ENCODE data around the gene BAZ2B.

Gene BAZ2B

GRCh38 chr2:159606287-159606686 lies 10.1 kb downstream of the BAZ2B start:
- no peak for DNase-seq (ENCODE audit: low spot score)
- ChIA-PET POLR2A (ENCODE audit: low non-redundant PET) (no interaction called here), CTCF (no interaction called here)
- TF ChIP-seq CTCF (conservative IDR thresholded peaks at IDR 0.05; ENCODE audit: low read depth), result no peak
- H3K27ac ChIP-seq, result no peak overlapping the region

DNA sequence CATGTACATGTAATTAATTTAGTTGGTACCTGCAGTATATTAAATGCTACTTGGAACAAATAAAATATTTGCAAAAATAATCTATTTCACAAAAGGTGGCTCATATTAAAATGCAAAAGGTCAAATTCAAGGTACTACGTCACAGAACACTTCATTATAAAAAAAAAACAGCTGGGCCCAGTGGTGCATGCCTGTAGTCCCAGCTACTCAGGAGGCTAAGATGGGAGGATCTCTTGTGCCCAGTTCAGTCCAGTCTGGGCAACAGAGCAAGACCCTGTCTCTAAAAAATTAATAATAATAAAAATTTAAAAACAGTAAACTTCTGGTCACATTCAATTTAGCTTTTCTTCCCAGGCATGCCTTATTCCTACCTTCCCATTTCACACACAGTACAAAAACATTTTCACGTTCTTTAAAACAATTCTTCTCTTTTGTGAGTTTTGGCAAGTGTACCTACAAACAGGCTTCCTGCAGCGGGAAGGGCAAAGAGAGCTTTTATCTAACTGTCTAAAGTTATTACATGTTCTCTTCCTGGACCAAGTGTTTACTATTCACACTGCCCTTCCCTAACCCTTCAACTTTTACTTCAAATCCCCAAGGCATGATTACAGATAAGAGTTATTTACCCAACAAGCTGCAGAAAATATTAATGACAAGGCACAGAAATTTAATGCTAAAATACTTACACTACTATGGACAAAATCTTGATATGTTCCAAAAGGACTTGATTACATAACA lies 10.7 kb downstream of the BAZ2B start:
- ChIA-PET POLR2A (ENCODE audit: low non-redundant PET) (no interaction called here), CTCF (interaction anchor here (0.6 to 0.7 kb wide), 2 partner anchors 8 to 48 kb away, joined by 4 read pairs; no protein-coding TSS in a partner anchor)
- DNase-seq (ENCODE audit: low spot score), result no peak
- H3K27ac ChIP-seq, result no peak overlapping the region
- TF ChIP-seq CTCF (conservative IDR thresholded peaks at IDR 0.05; ENCODE audit: low read depth), result no peak

- no peak for DNase-seq (ENCODE audit: low spot score)
- H3K27ac ChIP-seq, result no peak overlapping the region
- CTCF ChIA-PET, result interaction anchor here (0.6 kb wide), 1 partner anchor 90 kb away, joined by 5 read pairs; no protein-coding TSS in a partner anchor
- POLR2A ChIA-PET (ENCODE audit: low non-redundant PET), result no interaction called here
- TF ChIP-seq CTCF (conservative IDR thresholded peaks at IDR 0.05; ENCODE audit: low read depth), result no peak
Measured at GRCh38 chr2:159604159-159604558, 12.2 kb downstream of the BAZ2B start.

DNA sequence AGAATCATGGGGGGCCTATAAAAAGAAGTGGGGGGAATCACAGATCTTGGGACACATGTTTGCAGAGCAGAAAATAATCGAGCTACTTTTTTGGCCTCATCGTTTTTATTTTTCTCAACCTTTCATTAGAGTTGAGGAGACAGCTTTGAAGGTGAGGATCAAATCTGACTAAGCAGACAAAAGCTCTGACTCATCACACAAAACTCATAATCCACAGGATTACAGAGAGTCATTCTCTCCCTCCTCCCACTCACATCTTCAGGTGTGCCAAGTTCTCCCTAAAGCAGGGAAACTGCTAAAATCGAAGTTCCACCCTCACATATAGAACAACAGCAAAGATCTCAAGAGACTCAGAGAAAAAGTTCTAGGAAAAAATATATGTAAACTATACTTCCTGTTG lies 15.6 kb downstream of the BAZ2B start:
- no peak overlapping the region for H3K27ac ChIP-seq
- POLR2A ChIA-PET (ENCODE audit: low non-redundant PET), result no interaction called here
- TF ChIP-seq CTCF (conservative IDR thresholded peaks at IDR 0.05; ENCODE audit: low read depth), result no peak
- CTCF ChIA-PET, result no interaction called here
- peak; percentile 73 for DNase-seq (ENCODE audit: low spot score)

GRCh38 chr2:159595410-159596046 lies 20.8 kb downstream of the BAZ2B start:
- CTCF ChIA-PET, result interaction anchor here (1.1 kb wide), 1 partner anchor 127 kb away, joined by 4 read pairs; no protein-coding TSS in a partner anchor
- DNase-seq (ENCODE audit: low spot score), result no peak
- no peak for TF ChIP-seq CTCF (conservative IDR thresholded peaks at IDR 0.05; ENCODE audit: low read depth)
- H3K27ac ChIP-seq, result no peak overlapping the region
- POLR2A ChIA-PET (ENCODE audit: low non-redundant PET), result no interaction called here

- TF ChIP-seq CTCF (conservative IDR thresholded peaks at IDR 0.05; ENCODE audit: low read depth), result no peak
- ChIA-PET CTCF (no interaction called here), POLR2A (ENCODE audit: low non-redundant PET) (no interaction called here)
- DNase-seq (ENCODE audit: low spot score), result no peak
- H3K27ac ChIP-seq, result no peak overlapping the region
Measured at GRCh38 chr2:159592441-159592840, 23.9 kb downstream of the BAZ2B start.
